WTC11 (cell line): ENCODE measurements around the gene ABCG4. TPM values are rescaled to one million over a fixed set of nuclear protein-coding genes. Genes with fewer than 3 reads are reported as not detected.

ENCODE experiments used
- ATAC-seq: fragments of 200-7000 bp; cut with Tn5 transposase; 2 replicates; pipeline ENCODE4 v1.10.0; 2021; ENCODE audit warnings: mild to moderate bottlenecking, moderate library complexity
- CTCF ChIA-PET: fragments of 300-600 bp; sonication (Branson Sonifier 250); formaldehyde crosslinking; loops from one replicate; lab custom pipeline; 2021; ENCODE audit warnings: antibody characterized with exemption; lab: Charles Lee
- POLR2A ChIA-PET: fragments of 350-600 bp; sonication (Branson Sonifier 250); formaldehyde crosslinking; loops from one replicate; lab custom pipeline; 2021; ENCODE audit warnings: antibody characterized with exemption; lab: Charles Lee
- DNase-seq: peaks from one replicate; pipeline ENCODE4 v3.0.0; 2021; ENCODE audit warnings: low spot score
- H3K27ac Mint-ChIP-seq: 2 replicates; pipeline ENCODE4 v1.8.0; 2021; ENCODE audit warnings: mixed read lengths
- H3K27me3 Mint-ChIP-seq: 2 replicates; pipeline ENCODE4 v1.8.0; 2021; ENCODE audit warnings: low read depth, mild to moderate bottlenecking, moderate library complexity, mixed read lengths
- H3K36me3 Mint-ChIP-seq: 2 replicates; pipeline ENCODE4 v1.8.0; 2021; ENCODE audit warnings: mixed read lengths
- H3K4me1 Mint-ChIP-seq: 2 replicates; pipeline ENCODE4 v1.8.0; 2022; ENCODE audit warnings: mixed read lengths
- H3K4me3 Mint-ChIP-seq: 2 replicates; pipeline ENCODE4 v1.8.0; 2021; ENCODE audit warnings: mild to moderate bottlenecking, moderate library complexity, mixed read lengths
- H3K9me3 Mint-ChIP-seq: 2 replicates; pipeline ENCODE4 v1.8.0; 2021; ENCODE audit warnings: mixed read lengths
- ERG ChIP-seq: fragments of 250-450 bp; sonication (Bioruptor Pico); IDR thresholded peaks from 2 replicates; pipeline ENCODE4 v1.8.0; 2021; ENCODE audit warnings: mild to moderate bottlenecking
- ETV6 ChIP-seq: sonication (generic); formaldehyde crosslinking; IDR thresholded peaks from 2 replicates; pipeline ENCODE4 v1.8.1; 2022; ENCODE audit warnings: mild to moderate bottlenecking, missing genetic modification reagents
- JUN ChIP-seq: sonication (generic); formaldehyde crosslinking; IDR thresholded peaks from 2 replicates; pipeline ENCODE4 v1.8.0; 2023; ENCODE audit warnings: mild to moderate bottlenecking, missing genetic modification reagents
- KAT7 ChIP-seq: sonication (generic); formaldehyde crosslinking; IDR thresholded peaks from 2 replicates; pipeline ENCODE4 v1.8.1; 2023; ENCODE audit warnings: missing genetic modification reagents, mild to moderate bottlenecking, borderline replicate concordance
- NFE2L1 ChIP-seq: sonication (generic); formaldehyde crosslinking; IDR thresholded peaks from 2 replicates; pipeline ENCODE4 v1.8.1; 2023; ENCODE audit warnings: missing genetic modification reagents
- NFYB ChIP-seq: sonication (generic); formaldehyde crosslinking; conservative IDR thresholded peaks from 2 replicates; pipeline ENCODE4 v1.8.0; 2022; ENCODE audit warnings: low read depth, missing genetic modification reagents
- NR2C2 ChIP-seq: sonication (generic); formaldehyde crosslinking; IDR thresholded peaks from 2 replicates; pipeline ENCODE4 v1.8.0; 2022; ENCODE audit warnings: mild to moderate bottlenecking, missing genetic modification reagents
- OVOL2 ChIP-seq: fragments of 250-450 bp; sonication (Bioruptor Pico); IDR thresholded peaks from 2 replicates; pipeline ENCODE4 v1.9.0; 2021; ENCODE audit warnings: mild to moderate bottlenecking, borderline replicate concordance
- RELA ChIP-seq: sonication (generic); formaldehyde crosslinking; IDR thresholded peaks from 2 replicates; pipeline ENCODE4 v1.8.1; 2022; ENCODE audit warnings: missing genetic modification reagents, mild to moderate bottlenecking, borderline replicate concordance
- SMAD3 ChIP-seq: sonication (generic); formaldehyde crosslinking; IDR thresholded peaks from 2 replicates; pipeline ENCODE4 v1.8.0; 2022; ENCODE audit warnings: missing genetic modification reagents, mild to moderate bottlenecking, borderline replicate concordance
- TEAD1 ChIP-seq: sonication (generic); formaldehyde crosslinking; IDR thresholded peaks from 2 replicates; pipeline ENCODE4 v1.8.0; 2022; ENCODE audit warnings: mild to moderate bottlenecking, missing genetic modification reagents
- TEAD4 ChIP-seq: sonication (generic); formaldehyde crosslinking; IDR thresholded peaks from 2 replicates; pipeline ENCODE4 v1.8.0; 2022; ENCODE audit warnings: mild to moderate bottlenecking, missing genetic modification reagents
- ZNF232 ChIP-seq: sonication (generic); formaldehyde crosslinking; IDR thresholded peaks from 2 replicates; pipeline ENCODE4 v1.8.0; 2022; ENCODE audit warnings: mild to moderate bottlenecking, missing genetic modification reagents
- ZNF263 ChIP-seq: sonication (generic); formaldehyde crosslinking; IDR thresholded peaks from 2 replicates; pipeline ENCODE4 v1.8.1; 2022; ENCODE audit warnings: low read depth, mild to moderate bottlenecking, moderate library complexity, missing genetic modification reagents
- ZNF317 ChIP-seq: sonication (generic); formaldehyde crosslinking; IDR thresholded peaks from 2 replicates; pipeline ENCODE4 v1.8.1; 2023; ENCODE audit warnings: low read depth, mild to moderate bottlenecking, moderate library complexity, missing genetic modification reagents, borderline replicate concordance
- ZNF396 ChIP-seq: fragments of 250-450 bp; sonication (Bioruptor Pico); IDR thresholded peaks from 2 replicates; pipeline ENCODE4 v1.8.0; 2021; ENCODE audit warnings: mild to moderate bottlenecking, moderate library complexity, borderline replicate concordance
- ZNF423 ChIP-seq: fragments of 250-450 bp; sonication (Bioruptor Pico); IDR thresholded peaks from 2 replicates; pipeline ENCODE4 v2.1.2; 2022; ENCODE audit warnings: mild to moderate bottlenecking, moderate library complexity
- ZNF671 ChIP-seq: fragments of 250-450 bp; sonication (Bioruptor Pico); IDR thresholded peaks from 2 replicates; pipeline ENCODE4 v1.8.0; 2021; ENCODE audit warnings: mild to moderate bottlenecking
- total RNA-seq: library from RNA; stranded (reverse); gene quantifications from 3 replicates; pipeline ENCODE4 v1.2.3, GENCODE V29; 2021
- TF ChIP-seq, protein P1 (sequence below): sonication (generic); formaldehyde crosslinking; conservative IDR thresholded peaks from 2 replicates; pipeline ENCODE4 v1.8.1; 2022; ENCODE audit warnings: mild to moderate bottlenecking, missing genetic modification reagents
- TF ChIP-seq, protein P2 (sequence below): sonication (generic); formaldehyde crosslinking; IDR thresholded peaks from 2 replicates; pipeline ENCODE4 v1.8.0; 2022; ENCODE audit warnings: mild to moderate bottlenecking, missing genetic modification reagents
- TF ChIP-seq, protein P3 (sequence below): sonication (generic); formaldehyde crosslinking; IDR thresholded peaks from 2 replicates; pipeline ENCODE4 v1.8.1; 2022; ENCODE audit warnings: missing genetic modification reagents, borderline replicate concordance
- TF ChIP-seq, protein P4 (sequence below): sonication (generic); formaldehyde crosslinking; IDR thresholded peaks from 2 replicates; pipeline ENCODE4 v1.8.0; 2023; ENCODE audit warnings: mild to moderate bottlenecking, missing genetic modification reagents
- TF ChIP-seq, protein P5 (sequence below): sonication (generic); formaldehyde crosslinking; IDR thresholded peaks from 2 replicates; pipeline ENCODE4 v1.8.1; 2023; ENCODE audit warnings: mild to moderate bottlenecking, missing genetic modification reagents
- TF ChIP-seq, protein P6 (sequence below): sonication (generic); formaldehyde crosslinking; IDR thresholded peaks from 2 replicates; pipeline ENCODE4 v1.8.0; 2022; ENCODE audit warnings: mild to moderate bottlenecking, missing genetic modification reagents

Gene ABCG4
- total RNA-seq, 1 experiment from 2014 or later = 4.4 TPM

- peak; percentile 11 for ATAC-seq
- no peak overlapping the region for H3K27ac Mint-ChIP-seq
- H3K4me1 Mint-ChIP-seq = peaks cover 36% of the 10 kb centered on the region
- ChIA-PET CTCF (interaction anchor here (0.9 to 2.9 kb wide), 5 partner anchors 36 to 248 kb away, joined by 3 to 14 read pairs (median 3); partner anchors contain the start of gene CBL), POLR2A (interaction anchor here (2.6 kb wide), 1 partner anchor 23 kb away, joined by 7 read pairs; the partner anchor contains the start of gene HMBS)
- TF ChIP-seq OVOL2 (CRISPR knock-in tag) (no peak), ZNF423 (CRISPR knock-in tag) (no peak), TEAD1 (no peak), ZNF396 (no peak), ZNF232 (CRISPR knock-in tag) (no peak), ZNF263 (CRISPR knock-in tag) (no peak), NFYB (no peak)
- TF ChIP-seq, protein P1, sequence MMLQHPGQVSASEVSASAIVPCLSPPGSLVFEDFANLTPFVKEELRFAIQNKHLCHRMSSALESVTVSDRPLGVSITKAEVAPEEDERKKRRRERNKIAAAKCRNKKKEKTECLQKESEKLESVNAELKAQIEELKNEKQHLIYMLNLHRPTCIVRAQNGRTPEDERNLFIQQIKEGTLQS (CRISPR knock-in tag) = no peak
- TF ChIP-seq, protein P2, sequence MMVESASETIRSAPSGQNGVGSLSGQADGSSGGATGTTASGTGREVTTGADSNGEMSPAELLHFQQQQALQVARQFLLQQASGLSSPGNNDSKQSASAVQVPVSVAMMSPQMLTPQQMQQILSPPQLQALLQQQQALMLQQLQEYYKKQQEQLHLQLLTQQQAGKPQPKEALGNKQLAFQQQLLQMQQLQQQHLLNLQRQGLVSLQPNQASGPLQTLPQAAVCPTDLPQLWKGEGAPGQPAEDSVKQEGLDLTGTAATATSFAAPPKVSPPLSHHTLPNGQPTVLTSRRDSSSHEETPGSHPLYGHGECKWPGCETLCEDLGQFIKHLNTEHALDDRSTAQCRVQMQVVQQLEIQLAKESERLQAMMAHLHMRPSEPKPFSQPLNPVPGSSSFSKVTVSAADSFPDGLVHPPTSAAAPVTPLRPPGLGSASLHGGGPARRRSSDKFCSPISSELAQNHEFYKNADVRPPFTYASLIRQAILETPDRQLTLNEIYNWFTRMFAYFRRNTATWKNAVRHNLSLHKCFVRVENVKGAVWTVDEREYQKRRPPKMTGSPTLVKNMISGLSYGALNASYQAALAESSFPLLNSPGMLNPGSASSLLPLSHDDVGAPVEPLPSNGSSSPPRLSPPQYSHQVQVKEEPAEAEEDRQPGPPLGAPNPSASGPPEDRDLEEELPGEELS (CRISPR knock-in tag) = no peak
- TF ChIP-seq, protein P3, sequence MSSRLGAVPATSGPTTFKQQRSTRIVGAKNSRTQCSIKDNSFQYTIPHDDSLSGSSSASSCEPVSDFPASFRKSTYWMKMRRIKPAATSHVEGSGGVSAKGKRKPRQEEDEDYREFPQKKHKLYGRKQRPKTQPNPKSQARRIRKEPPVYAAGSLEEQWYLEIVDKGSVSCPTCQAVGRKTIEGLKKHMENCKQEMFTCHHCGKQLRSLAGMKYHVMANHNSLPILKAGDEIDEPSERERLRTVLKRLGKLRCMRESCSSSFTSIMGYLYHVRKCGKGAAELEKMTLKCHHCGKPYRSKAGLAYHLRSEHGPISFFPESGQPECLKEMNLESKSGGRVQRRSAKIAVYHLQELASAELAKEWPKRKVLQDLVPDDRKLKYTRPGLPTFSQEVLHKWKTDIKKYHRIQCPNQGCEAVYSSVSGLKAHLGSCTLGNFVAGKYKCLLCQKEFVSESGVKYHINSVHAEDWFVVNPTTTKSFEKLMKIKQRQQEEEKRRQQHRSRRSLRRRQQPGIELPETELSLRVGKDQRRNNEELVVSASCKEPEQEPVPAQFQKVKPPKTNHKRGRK (CRISPR knock-in tag) = no peak
- H3K36me3 Mint-ChIP-seq = no peaks in the 10 kb centered on the region
- peaks cover 18% of the 10 kb centered on the region for H3K27me3 Mint-ChIP-seq
- H3K4me3 Mint-ChIP-seq = peak overlapping the region; percentile 74
- no peaks in the 10 kb centered on the region for H3K9me3 Mint-ChIP-seq
- peak; percentile 38 for DNase-seq
Observed at GRCh38 chr11:119108146-119108856, 40.6 kb upstream of the ABCG4 start.

DNA sequence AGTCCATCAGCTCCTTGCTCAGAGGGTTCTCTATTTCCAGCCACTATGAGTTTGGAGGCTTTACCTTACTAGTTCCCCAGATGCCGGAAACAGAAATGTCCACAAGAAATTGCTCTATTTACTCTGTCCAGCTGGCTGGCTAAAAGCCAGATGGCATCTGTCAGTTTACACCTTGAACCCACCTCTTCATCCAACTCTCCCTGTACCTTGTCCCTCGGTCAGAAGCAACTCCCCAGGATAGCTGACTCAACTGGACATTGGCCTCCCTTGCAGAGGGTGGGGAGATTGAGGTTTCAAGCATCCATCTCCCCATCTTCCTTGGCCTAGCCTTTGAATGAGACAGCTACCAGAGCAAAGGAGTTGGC lies 40.0 kb upstream of the ABCG4 start:
- ChIA-PET CTCF (interaction anchor here (0.9 to 2.9 kb wide), 5 partner anchors 36 to 247 kb away, joined by 3 to 14 read pairs (median 3); partner anchors contain the start of gene CBL), POLR2A (interaction anchor here (1.9 kb wide), 1 partner anchor 13 kb away, joined by 6 read pairs; the partner anchor contains the start of gene HINFP)
- no peak for ATAC-seq
- Mint-ChIP-seq H3K36me3 (no peaks in the 10 kb centered on the region), H3K27me3 (peaks cover 18% of the 10 kb centered on the region), H3K27ac (no peak overlapping the region), H3K4me3 (peak overlapping the region; percentile 74), H3K9me3 (no peaks in the 10 kb centered on the region), H3K4me1 (peaks cover 34% of the 10 kb centered on the region)
- no peak for DNase-seq
- no peak for TF ChIP-seq ZNF317 (CRISPR knock-in tag)
- TF ChIP-seq, protein P4, sequence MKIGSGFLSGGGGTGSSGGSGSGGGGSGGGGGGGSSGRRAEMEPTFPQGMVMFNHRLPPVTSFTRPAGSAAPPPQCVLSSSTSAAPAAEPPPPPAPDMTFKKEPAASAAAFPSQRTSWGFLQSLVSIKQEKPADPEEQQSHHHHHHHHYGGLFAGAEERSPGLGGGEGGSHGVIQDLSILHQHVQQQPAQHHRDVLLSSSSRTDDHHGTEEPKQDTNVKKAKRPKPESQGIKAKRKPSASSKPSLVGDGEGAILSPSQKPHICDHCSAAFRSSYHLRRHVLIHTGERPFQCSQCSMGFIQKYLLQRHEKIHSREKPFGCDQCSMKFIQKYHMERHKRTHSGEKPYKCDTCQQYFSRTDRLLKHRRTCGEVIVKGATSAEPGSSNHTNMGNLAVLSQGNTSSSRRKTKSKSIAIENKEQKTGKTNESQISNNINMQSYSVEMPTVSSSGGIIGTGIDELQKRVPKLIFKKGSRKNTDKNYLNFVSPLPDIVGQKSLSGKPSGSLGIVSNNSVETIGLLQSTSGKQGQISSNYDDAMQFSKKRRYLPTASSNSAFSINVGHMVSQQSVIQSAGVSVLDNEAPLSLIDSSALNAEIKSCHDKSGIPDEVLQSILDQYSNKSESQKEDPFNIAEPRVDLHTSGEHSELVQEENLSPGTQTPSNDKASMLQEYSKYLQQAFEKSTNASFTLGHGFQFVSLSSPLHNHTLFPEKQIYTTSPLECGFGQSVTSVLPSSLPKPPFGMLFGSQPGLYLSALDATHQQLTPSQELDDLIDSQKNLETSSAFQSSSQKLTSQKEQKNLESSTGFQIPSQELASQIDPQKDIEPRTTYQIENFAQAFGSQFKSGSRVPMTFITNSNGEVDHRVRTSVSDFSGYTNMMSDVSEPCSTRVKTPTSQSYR (CRISPR knock-in tag) = no peak
- TF ChIP-seq KAT7 = no peak
- no peak for TF ChIP-seq TEAD4
- no peak for TF ChIP-seq ZNF263 (CRISPR knock-in tag)
- TF ChIP-seq, protein P5, sequence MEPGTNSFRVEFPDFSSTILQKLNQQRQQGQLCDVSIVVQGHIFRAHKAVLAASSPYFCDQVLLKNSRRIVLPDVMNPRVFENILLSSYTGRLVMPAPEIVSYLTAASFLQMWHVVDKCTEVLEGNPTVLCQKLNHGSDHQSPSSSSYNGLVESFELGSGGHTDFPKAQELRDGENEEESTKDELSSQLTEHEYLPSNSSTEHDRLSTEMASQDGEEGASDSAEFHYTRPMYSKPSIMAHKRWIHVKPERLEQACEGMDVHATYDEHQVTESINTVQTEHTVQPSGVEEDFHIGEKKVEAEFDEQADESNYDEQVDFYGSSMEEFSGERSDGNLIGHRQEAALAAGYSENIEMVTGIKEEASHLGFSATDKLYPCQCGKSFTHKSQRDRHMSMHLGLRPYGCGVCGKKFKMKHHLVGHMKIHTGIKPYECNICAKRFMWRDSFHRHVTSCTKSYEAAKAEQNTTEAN (CRISPR knock-in tag) = no peak
- TF ChIP-seq ZNF671 = no peak
- no peak for TF ChIP-seq NR2C2 (CRISPR knock-in tag)
- no peak for TF ChIP-seq ERG (CRISPR knock-in tag)
- TF ChIP-seq JUN (CRISPR knock-in tag) = no peak
- no peak for TF ChIP-seq SMAD3 (CRISPR knock-in tag)
- TF ChIP-seq, protein P6, sequence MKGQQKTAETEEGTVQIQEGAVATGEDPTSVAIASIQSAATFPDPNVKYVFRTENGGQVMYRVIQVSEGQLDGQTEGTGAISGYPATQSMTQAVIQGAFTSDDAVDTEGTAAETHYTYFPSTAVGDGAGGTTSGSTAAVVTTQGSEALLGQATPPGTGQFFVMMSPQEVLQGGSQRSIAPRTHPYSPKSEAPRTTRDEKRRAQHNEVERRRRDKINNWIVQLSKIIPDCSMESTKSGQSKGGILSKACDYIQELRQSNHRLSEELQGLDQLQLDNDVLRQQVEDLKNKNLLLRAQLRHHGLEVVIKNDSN (CRISPR knock-in tag) = no peak
- TF ChIP-seq RELA = no peak
- no peak for TF ChIP-seq NFE2L1 (CRISPR knock-in tag)
- no peak for TF ChIP-seq ETV6
